Loucy (cell line): ENCODE data around the gene CRIP2.

Experiments
- CTCF ChIP-seq: fragments of 200-600 bp; sonication (generic); conservative IDR thresholded peaks from 2 replicates; pipeline ENCODE4 v1.5.1; 2014; ENCODE audit warnings: mild to moderate bottlenecking, antibody characterized with exemption, low read length
- EZH2phosphoT487 ChIP-seq: fragments of 200-600 bp; IDR thresholded peaks from 2 replicates; pipeline ENCODE4 v1.6.1; 2018; ENCODE audit warnings: antibody characterized with exemption, mild to moderate bottlenecking, moderate library complexity, borderline replicate concordance

DNA sequence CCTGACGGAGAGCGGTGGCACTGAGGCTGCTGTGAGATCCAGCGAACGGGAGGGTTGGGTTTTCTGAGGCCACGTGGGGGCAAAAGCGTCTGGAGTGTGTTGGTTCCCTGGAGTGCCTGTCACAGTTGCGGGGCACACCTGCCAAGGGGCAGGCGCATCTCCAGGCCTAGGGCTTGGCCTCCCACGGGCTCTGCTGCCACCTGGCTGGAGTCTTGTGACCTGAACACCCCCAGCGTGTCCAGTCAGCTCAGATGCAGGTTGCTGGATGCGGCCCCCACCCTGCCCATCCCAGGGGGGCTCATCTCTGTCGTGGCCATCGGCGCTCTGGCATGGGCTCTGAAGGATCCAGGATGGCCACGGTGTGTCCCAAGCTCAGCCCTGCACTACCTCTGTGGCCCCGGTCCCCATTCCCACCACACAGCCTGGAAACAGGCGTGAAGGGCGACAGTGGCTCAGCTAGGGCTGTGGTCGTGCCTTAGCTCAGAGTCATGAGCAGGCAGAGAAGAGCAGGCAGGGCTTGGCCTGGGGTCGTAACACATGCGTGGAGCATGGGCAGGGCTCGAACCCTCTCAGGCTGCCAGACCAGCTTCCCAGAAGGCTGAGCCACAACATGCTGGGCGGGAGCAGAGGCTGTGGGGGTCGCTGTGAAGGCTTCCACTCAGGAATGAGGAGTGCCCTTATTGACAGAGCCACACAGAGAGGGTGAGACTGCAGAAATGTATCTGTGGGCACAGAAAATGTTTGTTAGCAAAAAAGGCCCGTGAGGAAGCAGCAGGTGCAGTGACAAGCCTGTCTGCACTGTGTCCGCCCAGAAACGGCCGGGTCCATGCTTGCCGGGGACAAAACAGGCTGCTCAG, 23.5 kb upstream of the CRIP2 start:
- TF ChIP-seq CTCF (no peak), EZH2phosphoT487 (no peak)
